GM19351 (cell line): Measurements from ENCODE around the gene CYLC2.

Source experiments
- ATAC-seq: cut with Tn5 transposase; IDR thresholded peaks from one replicate; pipeline ENCODE4 v1.9.1; 2021; ENCODE audit warnings: mild to moderate bottlenecking, moderate library complexity; ENCODE audit not compliant: unreplicated experiment

Gene CYLC2

GRCh38 chr9:102995033-102995432, at the start of gene CYLC2:
CYLC2 (plus strand) TSS chr9:102995333; CDS start chr9:102995381, 48 bp downstream.
- no peak for ATAC-seq

DNA sequence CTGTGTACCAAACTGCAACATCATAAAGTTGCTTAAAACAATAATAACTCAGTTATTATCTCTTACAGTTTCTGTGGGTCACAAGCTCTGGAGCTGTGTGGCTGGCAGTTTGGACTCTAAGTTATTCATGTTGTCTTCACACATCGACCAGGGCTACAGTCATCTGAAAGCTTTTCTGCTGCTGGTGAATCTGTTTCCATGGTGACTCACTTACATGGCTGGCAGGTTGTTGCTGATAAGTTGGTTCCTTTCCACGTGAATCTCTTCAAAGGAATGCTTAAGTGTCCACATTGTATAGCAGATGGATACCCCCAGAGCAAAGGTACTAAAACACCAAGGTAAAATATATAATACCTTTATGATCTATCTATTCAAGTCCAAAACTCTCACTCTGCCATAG, 44.8 kb upstream of the CYLC2 start:
- no peak for ATAC-seq

DNA sequence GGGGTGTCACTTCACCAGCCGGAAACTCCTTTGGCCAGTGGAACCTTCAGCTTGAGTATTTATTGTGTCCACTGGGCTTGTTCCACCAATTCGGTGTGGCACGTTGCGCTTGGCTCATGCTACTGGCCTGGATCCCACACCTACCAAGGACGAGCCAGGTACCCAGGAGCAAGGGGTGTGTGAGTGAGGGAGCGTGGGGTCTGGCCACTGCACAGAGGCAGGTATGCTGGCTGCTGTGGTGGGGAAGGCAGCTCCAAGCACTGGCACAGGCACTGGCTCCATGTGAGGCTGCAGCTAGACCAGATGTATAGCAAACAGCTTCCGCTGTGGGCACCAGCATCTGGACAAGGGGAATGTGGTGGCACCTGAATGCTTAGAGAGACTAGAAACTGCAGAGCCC, 28.1 kb upstream of the CYLC2 start:
- no peak for ATAC-seq

GRCh38 chr9:102967979-102968378, 27.2 kb upstream of the CYLC2 start:
- ATAC-seq = no peak

GRCh38 chr9:102972780-102973179, 22.4 kb upstream of the CYLC2 start:
- no peak for ATAC-seq

DNA sequence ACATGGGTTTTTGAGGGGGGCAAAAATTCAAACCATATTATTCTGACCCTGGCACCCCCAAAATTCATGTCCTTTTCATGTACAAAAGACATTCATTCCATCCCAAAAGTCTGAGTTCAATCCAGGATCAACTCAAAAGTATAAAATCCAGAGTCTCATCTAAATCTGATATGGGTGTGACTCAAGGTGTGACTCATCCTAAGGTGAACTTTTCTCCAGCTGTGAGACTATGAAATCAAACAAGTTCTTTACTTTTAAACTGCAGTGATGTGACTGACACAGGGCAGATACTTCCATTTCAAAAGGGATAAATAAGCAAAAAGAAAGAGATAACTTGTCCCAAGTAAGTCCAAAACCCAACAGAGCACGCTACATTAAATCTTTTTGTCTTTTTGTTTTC, 20.6 kb upstream of the CYLC2 start:
- ATAC-seq = no peak

DNA sequence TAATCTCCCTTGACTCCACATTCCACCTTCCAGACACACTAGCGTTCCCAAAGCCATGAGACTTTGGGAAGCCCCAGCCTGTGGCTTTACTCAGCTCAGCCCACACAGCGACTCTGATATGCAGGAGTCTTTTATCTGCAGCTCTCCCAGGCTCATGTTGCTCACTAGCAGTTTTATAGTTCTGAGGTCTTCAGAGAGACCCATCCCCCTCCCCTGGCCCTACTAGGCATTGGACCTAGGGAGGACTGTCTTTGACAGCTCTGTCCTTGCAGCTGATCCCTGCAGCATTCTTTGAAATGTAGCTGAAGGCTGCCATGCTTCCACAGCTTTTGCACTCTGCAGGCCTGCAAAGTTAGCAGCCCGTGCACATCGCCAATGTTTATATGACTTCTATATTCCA, 19.9 kb upstream of the CYLC2 start:
- no peak for ATAC-seq

DNA sequence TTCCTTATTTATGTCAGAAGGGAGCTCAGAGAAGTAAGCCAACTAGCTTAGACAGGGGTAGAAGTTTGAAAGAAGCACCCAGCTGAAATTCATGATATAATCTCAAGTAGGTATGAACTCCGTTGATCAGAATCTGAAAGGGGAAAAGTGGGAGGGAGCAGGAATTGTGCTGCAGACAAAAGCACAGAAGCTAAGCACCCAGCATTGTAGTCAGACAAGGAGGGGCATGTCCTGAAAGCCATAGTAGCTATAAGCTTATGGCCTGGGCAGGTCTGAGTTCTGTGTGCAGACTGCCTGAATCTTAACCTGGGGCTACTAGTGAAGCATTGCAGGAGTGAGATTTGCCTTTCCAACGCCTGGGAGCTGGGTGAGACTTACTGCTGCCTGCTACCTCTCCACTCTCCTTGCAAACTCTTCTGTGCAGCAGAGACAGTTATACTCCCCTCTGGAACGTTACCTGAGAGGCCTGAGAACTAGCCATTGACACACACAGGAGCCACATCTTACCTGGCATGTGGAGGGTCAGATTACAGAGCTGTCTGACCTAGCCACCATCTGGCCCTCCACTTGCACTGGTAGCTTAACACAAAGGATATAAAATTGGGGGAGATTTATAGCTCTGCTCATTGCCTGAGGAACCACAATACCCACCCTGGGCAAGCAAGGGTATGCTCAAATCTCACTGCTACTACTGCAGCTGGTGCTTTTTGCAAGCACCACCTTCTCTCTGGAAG, 9.8 kb upstream of the CYLC2 start:
- no peak for ATAC-seq

DNA sequence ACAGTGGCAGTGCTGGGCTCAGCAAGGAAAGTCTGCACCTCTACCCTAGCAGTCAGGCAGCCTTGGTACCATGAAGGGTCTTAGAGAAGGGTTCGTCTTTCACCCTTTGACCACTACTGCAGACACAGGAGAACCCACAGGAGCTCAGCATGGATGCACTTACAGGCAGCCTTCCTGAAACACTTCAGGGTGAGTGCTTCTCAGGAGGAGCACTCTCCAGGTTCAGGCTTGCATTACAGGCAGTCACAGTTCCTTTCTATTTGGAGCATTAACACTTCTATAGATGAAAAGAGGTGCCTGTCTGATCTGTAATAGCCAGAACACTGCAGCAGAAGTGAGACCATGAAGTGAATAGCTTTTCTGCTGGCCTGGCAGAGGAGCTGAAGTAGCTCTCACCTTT, 8.7 kb upstream of the CYLC2 start:
- ATAC-seq = no peak

- no peak for ATAC-seq
These were observed 8.6 kb downstream of the CYLC2 start for GRCh38 chr9:103003689-103004088.

- no peak for ATAC-seq
These were observed 19.1 kb downstream of the CYLC2 start for GRCh38 chr9:103014242-103014641.

GRCh38 chr9:103025796-103026195, 30.7 kb downstream of the CYLC2 start:
- no peak for ATAC-seq

DNA sequence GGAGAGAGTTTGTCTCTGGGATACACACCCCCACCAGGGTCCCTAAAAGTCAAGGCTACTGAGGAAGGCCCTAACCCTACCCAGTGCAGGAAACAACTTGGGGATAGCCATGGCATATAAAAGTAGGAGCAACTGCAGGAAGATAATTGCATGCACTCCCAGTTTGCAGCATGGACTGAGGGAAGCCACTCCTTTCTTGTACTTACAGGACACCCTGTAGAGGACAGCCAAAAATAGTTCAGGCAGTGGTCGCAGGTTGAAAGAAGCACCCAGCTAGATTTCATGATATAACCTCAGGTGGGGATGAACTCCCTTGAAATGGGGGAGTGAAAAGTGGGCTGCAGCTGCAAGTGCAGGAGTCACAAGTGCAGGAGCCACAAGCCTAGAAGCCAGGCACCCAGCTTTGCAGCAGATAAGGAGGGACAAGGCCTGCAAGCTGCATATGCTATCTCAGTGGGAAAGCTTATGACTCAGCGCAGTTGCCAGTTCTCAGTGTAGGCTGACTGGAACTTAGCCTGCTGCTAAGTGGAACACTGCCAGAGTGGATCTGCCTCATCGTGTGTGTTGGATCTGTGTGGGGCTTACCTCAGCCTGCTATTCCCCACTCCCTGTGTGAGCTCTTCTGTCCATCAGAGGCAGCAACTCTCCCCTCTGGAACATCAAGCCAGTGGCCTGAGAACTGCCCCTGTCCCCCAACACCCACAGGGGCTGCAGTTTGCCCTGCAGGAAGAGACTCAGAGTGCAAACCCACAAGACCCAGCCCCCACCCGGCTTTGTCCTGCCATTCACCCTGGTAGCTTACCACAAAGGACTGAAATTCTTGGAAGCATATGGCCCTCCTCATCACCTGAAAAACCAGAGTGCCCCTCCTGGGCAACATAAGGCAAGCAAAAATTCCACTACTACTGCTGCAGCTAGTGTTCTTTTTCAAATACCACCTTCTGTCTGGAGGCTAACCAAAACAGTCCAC, 42.7 kb downstream of the CYLC2 start:
- ATAC-seq = no peak

DNA sequence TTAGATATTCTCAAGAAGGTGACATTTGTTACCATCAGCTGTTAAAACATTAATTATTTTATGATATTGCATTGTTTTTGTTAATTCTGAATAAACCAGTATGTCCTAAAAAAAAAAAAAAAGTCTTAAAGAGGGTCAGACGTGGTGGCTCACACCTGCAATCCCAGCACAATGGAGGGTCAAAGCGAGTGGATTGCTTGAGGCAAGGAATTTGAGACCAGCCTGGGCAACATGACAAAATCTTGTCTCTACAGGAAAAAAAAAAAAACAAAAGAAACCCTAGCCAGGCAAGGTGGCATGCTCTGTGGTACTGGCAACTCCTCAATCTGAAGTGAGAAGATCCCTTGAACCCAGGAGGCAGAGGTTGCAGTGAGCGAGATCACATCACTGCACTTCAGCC, 46.8 kb downstream of the CYLC2 start:
- no peak for ATAC-seq
